Measurements from ENCODE around the gene WDR72. TPM values are rescaled to one million over a fixed set of nuclear protein-coding genes. Genes with fewer than 3 reads are reported as not detected.

Gene WDR72
- total and polyA plus RNA-seq, 11 donors: 0.01 to 0.11 (median 0.08) TPM; not detected in 8

- Histone ChIP-seq H3K4me3 (no peak overlapping the region), H3K9me3 (no peaks in the 10 kb centered on the region), H3K4me1 (no peaks in the 10 kb centered on the region), H3K27ac (no peak overlapping the region), H3K36me3 (no peaks in the 10 kb centered on the region), H3K27me3 (peaks cover 0 to 7% (median 0%) of the 10 kb centered on the region in 9 donors)
- DNase-seq (no peak), ATAC-seq (no peak)
- intact Hi-C loops (cut with DNase I): loop anchor here in 1 of 10 donors (5.0 kb wide), 1 partner anchor 50 kb away; no protein-coding TSS in a partner anchor
- peak in 1 of 12 donors; percentile 13 for TF ChIP-seq CTCF (IDR thresholded peaks at IDR 0.05)
- no peak for TF ChIP-seq POLR2A (IDR thresholded peaks at IDR 0.05)
- WGBS, 4 donors: 74 to 81% (median 77%) methylated on average over 2 of the region's 2 CpGs
Observed at GRCh38 chr15:53512029-53512428, 247.4 kb downstream of the WDR72 start.

DNA sequence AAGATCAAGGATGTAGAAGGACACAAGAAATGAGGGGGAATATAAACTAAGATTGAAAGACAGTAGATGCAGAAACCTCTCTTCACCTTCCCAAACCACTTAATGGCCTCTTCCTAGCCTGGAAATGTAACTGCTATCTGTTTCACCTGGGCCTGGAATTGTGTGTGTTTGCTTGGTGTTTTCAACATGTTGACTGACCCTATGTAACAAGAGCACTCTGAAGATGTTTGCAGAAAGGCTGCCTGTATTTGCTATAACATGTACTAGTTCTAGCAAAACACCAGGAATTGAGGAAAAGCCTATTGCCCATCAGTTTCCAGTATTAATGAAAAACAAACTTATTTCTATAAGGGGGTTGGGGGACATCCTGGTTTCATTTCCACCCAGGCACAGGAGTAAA is 248.3 kb downstream of the WDR72 start:
- ATAC-seq: no peak
- H3K4me1 ChIP-seq: no peaks in the 10 kb centered on the region
- H3K4me3 ChIP-seq: no peak overlapping the region
- DNase-seq: no peak
- H3K27me3 ChIP-seq: peaks cover 0 to 7% (median 0%) of the 10 kb centered on the region in 9 donors
- no peak overlapping the region for H3K27ac ChIP-seq
- no peaks in the 10 kb centered on the region for H3K36me3 ChIP-seq
- H3K9me3 ChIP-seq: no peaks in the 10 kb centered on the region
- TF ChIP-seq CTCF (IDR thresholded peaks at IDR 0.05): no peak
- TF ChIP-seq POLR2A (IDR thresholded peaks at IDR 0.05): no peak
- intact Hi-C loops (cut with DNase I): loop anchor here in 1 of 10 donors (5.0 kb wide), 1 partner anchor 49 kb away; no protein-coding TSS in a partner anchor

- Histone ChIP-seq H3K4me1 (no peaks in the 10 kb centered on the region), H3K36me3 (no peaks in the 10 kb centered on the region), H3K27me3 (peaks cover 0 to 7% (median 0%) of the 10 kb centered on the region in 9 donors), H3K27ac (no peak overlapping the region), H3K9me3 (no peaks in the 10 kb centered on the region), H3K4me3 (no peak overlapping the region)
- no peak for DNase-seq
- ATAC-seq: no peak
- TF ChIP-seq POLR2A (IDR thresholded peaks at IDR 0.05) (no peak), CTCF (IDR thresholded peaks at IDR 0.05) (no peak)
- 66 to 75% (median 71%) methylated on average over 2 of the region's 2 CpGs for WGBS, 4 donors
- intact Hi-C loops (cut with DNase I): no loop called here
Observed at GRCh38 chr15:53506370-53506769, 253.1 kb downstream of the WDR72 start.

- 75 to 80% (median 77%) methylated on average over 4 of the region's 4 CpGs for WGBS, 4 donors
- DNase-seq: no peak
- intact Hi-C loops (cut with DNase I): no loop called here
- H3K27me3 ChIP-seq: no peaks in the 10 kb centered on the region
- TF ChIP-seq POLR2A (IDR thresholded peaks at IDR 0.05) (no peak), CTCF (IDR thresholded peaks at IDR 0.05) (no peak)
- no peak overlapping the region for H3K27ac ChIP-seq
- H3K36me3 ChIP-seq: no peaks in the 10 kb centered on the region
- H3K4me1 ChIP-seq: no peaks in the 10 kb centered on the region
- H3K4me3 ChIP-seq: no peak overlapping the region
- no peak for ATAC-seq
- no peaks in the 10 kb centered on the region for H3K9me3 ChIP-seq
Observed at GRCh38 chr15:53498996-53499395, 260.5 kb downstream of the WDR72 start.

Data from heart left ventricle (tissue), 16 donors.